RWPE1 (cell line): ENCODE data around the gene DENND1A.

Experiments used
- CTCF ChIA-PET: fragments of 350-600 bp; sonication (Branson Sonifier 250); formaldehyde crosslinking; extraction: SDS; loops from one replicate; lab custom pipeline; 2021; lab: Yijun Ruan, JAX
- POLR2A ChIA-PET: fragments of 400-600 bp; formaldehyde crosslinking; extraction: SDS; loops from one replicate; lab custom pipeline; 2020; ENCODE audit warnings: antibody characterized with exemption; ENCODE audit not compliant: low non-redundant PET; lab: Yijun Ruan, JAX
- DNase-seq: peaks from one replicate; pipeline ENCODE4 v3.0.0; 2012; ENCODE audit warnings: low spot score
- H3K27ac ChIP-seq: fragments of 450-650 bp; 2 replicates; pipeline ENCODE4 v1.5.1; 2017
- CTCF ChIP-seq: fragments of 450-650 bp; conservative IDR thresholded peaks from 2 replicates; pipeline ENCODE4 v1.5.1; 2017; ENCODE audit warnings: low read depth, mild to moderate bottlenecking

Gene DENND1A

DNA sequence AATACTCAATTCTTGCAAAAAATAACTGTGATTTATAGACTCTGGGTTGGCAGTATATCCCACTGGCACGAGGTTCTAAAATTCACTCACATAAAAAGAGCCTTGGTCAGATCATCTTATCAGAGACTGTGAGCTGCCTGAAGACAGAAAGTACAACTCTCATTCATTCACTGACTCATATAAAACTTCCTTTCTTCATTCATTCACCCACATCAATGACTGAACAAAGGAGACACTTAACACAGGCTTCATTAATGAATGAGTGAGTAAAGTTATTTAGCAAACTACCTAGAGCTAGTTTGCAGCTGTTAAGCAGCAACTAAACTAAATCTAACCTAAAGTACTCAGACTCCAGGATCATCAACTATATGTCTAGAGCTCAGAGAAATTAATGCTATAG is 214.7 kb downstream of the DENND1A start:
- no peak for DNase-seq
- no peak overlapping the region for H3K27ac ChIP-seq
- CTCF ChIA-PET: interaction anchor here (1.3 kb wide), 1 partner anchor 326 kb away, joined by 4 read pairs; no protein-coding TSS in a partner anchor
- POLR2A ChIA-PET: no interaction called here
- no peak for TF ChIP-seq CTCF

- ChIA-PET POLR2A (no interaction called here), CTCF (no interaction called here)
- no peak for TF ChIP-seq CTCF
- no peak for DNase-seq
- no peak overlapping the region for H3K27ac ChIP-seq
These were observed 216.6 kb downstream of the DENND1A start for GRCh38 chr9:123713282-123713681.

DNA sequence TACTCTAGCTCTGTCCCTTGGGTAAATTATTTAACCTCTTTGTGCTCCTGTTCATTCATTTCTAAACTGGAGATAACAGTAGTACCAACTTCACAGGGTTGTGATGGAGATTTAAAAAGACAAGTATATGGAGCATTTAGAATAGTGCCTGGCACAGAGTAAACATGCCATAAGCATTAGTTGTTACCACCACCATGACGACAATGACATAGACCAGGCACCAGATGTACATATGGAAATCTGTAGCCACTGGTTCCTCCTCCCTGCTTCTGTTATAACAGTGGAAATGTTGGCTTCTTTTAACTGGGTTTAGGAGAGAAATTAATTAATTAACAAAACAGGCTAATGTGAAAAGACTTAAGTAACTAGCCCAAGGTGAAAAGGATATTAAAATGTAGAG is 217.5 kb downstream of the DENND1A start:
- CTCF ChIA-PET: no interaction called here
- POLR2A ChIA-PET: no interaction called here
- no peak for DNase-seq
- no peak for TF ChIP-seq CTCF
- no peak overlapping the region for H3K27ac ChIP-seq

- ChIA-PET POLR2A (no interaction called here), CTCF (interaction anchor here (0.5 kb wide), 1 partner anchor 223 kb away, joined by 3 read pairs; no protein-coding TSS in a partner anchor)
These were observed 219.6 kb downstream of the DENND1A start for GRCh38 chr9:123710299-123710698.

DNA sequence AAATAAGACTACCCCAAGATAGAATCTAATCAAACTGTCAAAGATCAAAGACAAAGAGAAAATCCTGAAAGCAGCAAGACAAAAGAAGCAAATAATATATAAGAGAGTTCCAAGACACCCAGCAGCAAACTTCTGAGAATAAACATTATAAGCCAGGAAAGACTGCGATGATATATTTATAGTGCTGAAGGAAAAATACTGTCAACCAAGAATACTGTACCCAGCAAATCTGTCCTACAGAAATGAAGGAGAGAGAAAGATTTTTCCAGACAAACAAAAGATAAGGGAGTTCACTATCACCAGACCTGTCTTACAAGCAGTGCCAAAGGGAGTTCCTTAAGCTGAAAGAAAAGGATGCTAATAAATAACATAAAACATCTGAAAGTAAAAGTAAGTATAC is 227.4 kb downstream of the DENND1A start:
- ChIA-PET CTCF (interaction anchor here (0.5 kb wide), 1 partner anchor 64 kb away, joined by 3 read pairs; no protein-coding TSS in a partner anchor), POLR2A (no interaction called here)
- no peak overlapping the region for H3K27ac ChIP-seq
- no peak for DNase-seq
- no peak for TF ChIP-seq CTCF

More at GRCh38 chr9:123710299-123710698, 219.6 kb downstream of the DENND1A start:
- H3K27ac ChIP-seq: no peak overlapping the region
- peak; percentile 27 for DNase-seq
- TF ChIP-seq CTCF: no peak

GRCh38 chr9:123697686-123698085 is 232.2 kb downstream of the DENND1A start:
- ChIA-PET POLR2A (no interaction called here), CTCF (no interaction called here)
- no peak overlapping the region for H3K27ac ChIP-seq
- no peak for DNase-seq
- TF ChIP-seq CTCF: no peak
